IMR-90 (cell line): ENCODE data around the gene POLR3K. TPM values are rescaled to one million over a fixed set of nuclear protein-coding genes. Genes with fewer than 3 reads are reported as not detected.

ENCODE experiments used
- ATAC-seq: fragments of 200-7000 bp; cut with Tn5 transposase; 2 replicates; pipeline ENCODE4 v1.9.1; 2020; ENCODE audit warnings: low read depth, mild to moderate bottlenecking, moderate library complexity
- BruUV-seq: library from RNA; stranded (reverse); fragments of 400-500 nt; replicated peaks from 2 replicates; lab custom pipeline; 2021; lab: Mats Ljungman, UMichigan
- CTCF ChIA-PET: fragments of 300-600 bp; formaldehyde crosslinking; extraction: SDS; loops from one replicate; lab custom pipeline; 2021; ENCODE audit warnings: antibody characterized with exemption; lab: Yijun Ruan, JAX
- POLR2A ChIA-PET: fragments of 300-600 bp; sonication (Branson Sonifier 250); formaldehyde crosslinking; loops from one replicate; lab custom pipeline; 2022; ENCODE audit warnings: antibody characterized with exemption; ENCODE audit not compliant: unreplicated experiment; lab: Charles Lee
- DNase-seq: peaks from one replicate; pipeline ENCODE4 v3.0.0; 2013
- H2AFZ ChIP-seq: replicated peaks from 2 replicates; pipeline ENCODE3; 2013; ENCODE audit warnings: low read length, mild to moderate bottlenecking; ENCODE audit not compliant: poor library complexity
- H2AK5ac ChIP-seq: 2 replicates; pipeline ENCODE4 v1.6.1; 2013; ENCODE audit warnings: low read depth, low read length, inconsistent platforms
- H2AK9ac ChIP-seq: replicated peaks from 2 replicates; pipeline ENCODE3; 2013; ENCODE audit warnings: mild to moderate bottlenecking, low read depth, low read length, moderate library complexity; ENCODE audit not compliant: poor library complexity
- H2BK120ac ChIP-seq: 2 replicates; pipeline ENCODE4 v1.6.1; 2013; ENCODE audit warnings: low read depth, low read length, inconsistent platforms
- H2BK15ac ChIP-seq: 3 replicates; pipeline ENCODE4 v1.6.1; 2013; ENCODE audit warnings: low read depth, low read length, inconsistent platforms
- H2BK20ac ChIP-seq: 2 replicates; pipeline ENCODE4 v1.6.1; 2013; ENCODE audit warnings: low read depth, mild to moderate bottlenecking, inconsistent platforms, low read length, moderate library complexity
- H2BK5ac ChIP-seq: 2 replicates; pipeline ENCODE4 v1.6.1; 2013; ENCODE audit warnings: mild to moderate bottlenecking, low read depth, low read length, inconsistent platforms; ENCODE audit not compliant: poor library complexity, severe bottlenecking
- H3K14ac ChIP-seq: replicated peaks from 2 replicates; pipeline ENCODE4 v1.6.1; 2013; ENCODE audit warnings: low read depth, low read length, inconsistent platforms
- H3K18ac ChIP-seq: 2 replicates; pipeline ENCODE4 v1.6.1; 2013; ENCODE audit warnings: low read depth, low read length, control low read depth
- H3K23ac ChIP-seq: 2 replicates; pipeline ENCODE4 v1.6.1; 2013; ENCODE audit warnings: low read depth, low read length, inconsistent platforms
- H3K27ac ChIP-seq: 2 replicates; pipeline ENCODE4 v1.5.1; 2013; ENCODE audit warnings: mild to moderate bottlenecking, control low read depth, low read length; ENCODE audit not compliant: insufficient read depth
- H3K27me3 ChIP-seq: 2 replicates; pipeline ENCODE4 v1.6.1; 2013; ENCODE audit warnings: low read length; ENCODE audit not compliant: control insufficient read depth, insufficient read depth
- H3K36me3 ChIP-seq: 2 replicates; pipeline ENCODE4 v1.6.1; 2013; ENCODE audit warnings: low read length, mixed read lengths; ENCODE audit not compliant: control insufficient read depth, insufficient read depth
- H3K4ac ChIP-seq: 2 replicates; pipeline ENCODE4 v1.6.1; 2013; ENCODE audit warnings: low read depth, low read length, inconsistent platforms
- H3K4me1 ChIP-seq: 2 replicates; pipeline ENCODE4 v1.6.1; 2013; ENCODE audit warnings: low read length, mixed read lengths; ENCODE audit not compliant: control insufficient read depth, insufficient read depth
- H3K4me2 ChIP-seq: 2 replicates; pipeline ENCODE4 v1.6.1; 2013; ENCODE audit warnings: low read depth, mild to moderate bottlenecking, control low read depth, low read length, moderate library complexity
- H3K4me3 ChIP-seq: 2 replicates; pipeline ENCODE4 v1.5.1; 2013; ENCODE audit warnings: low read depth, mild to moderate bottlenecking, control low read depth, low read length, moderate library complexity; ENCODE audit not compliant: insufficient read depth
- H3K56ac ChIP-seq: 2 replicates; pipeline ENCODE4 v1.6.1; 2013; ENCODE audit warnings: low read length, inconsistent platforms; ENCODE audit not compliant: insufficient read depth; ENCODE audit errors: extremely low read depth
- H3K79me1 ChIP-seq, 2 experiments: 2 replicates each; pipeline ENCODE4 v1.6.1; 2013; ENCODE audit warnings: low read length in 2 of 2, inconsistent platforms in 1 of 2, low read depth in 1 of 2
- H3K9ac ChIP-seq: 2 replicates; pipeline ENCODE4 v1.6.1; 2013; ENCODE audit warnings: low read depth, low read length, control low read depth
- H3K9me1 ChIP-seq: 2 replicates; pipeline ENCODE4 v1.6.1; 2013; ENCODE audit warnings: low read length, inconsistent platforms; ENCODE audit not compliant: insufficient read depth
- H3K9me3 ChIP-seq: 2 replicates; pipeline ENCODE4 v1.6.1; 2013; ENCODE audit warnings: low read length; ENCODE audit not compliant: control insufficient read depth, insufficient read depth
- H4K20me1 ChIP-seq: 2 replicates; pipeline ENCODE4 v1.6.1; 2013; ENCODE audit warnings: low read length, inconsistent platforms; ENCODE audit not compliant: insufficient read depth
- H4K5ac ChIP-seq: 2 replicates; pipeline ENCODE4 v1.6.1; 2013; ENCODE audit warnings: mild to moderate bottlenecking, low read depth, low read length, control low read depth
- H4K8ac ChIP-seq, 2 experiments: 2 replicates each; pipeline ENCODE4 v1.6.1; 2013; ENCODE audit warnings: low read depth in 2 of 2, low read length in 2 of 2, control low read depth in 1 of 2, inconsistent platforms in 1 of 2
- H4K91ac ChIP-seq: 2 replicates; pipeline ENCODE4 v1.6.1; 2013; ENCODE audit warnings: low read depth, low read length, inconsistent platforms; ENCODE audit not compliant: insufficient read depth
- BHLHE40 ChIP-seq: fragments of 150-350 bp; IDR thresholded peaks from 2 replicates; pipeline ENCODE4 v1.6.1; 2016; ENCODE audit warnings: mild to moderate bottlenecking, low read depth, low read length
- CEBPB ChIP-seq: IDR thresholded peaks from 2 replicates; pipeline ENCODE4 v1.6.1; 2012; ENCODE audit warnings: low read depth, low read length, improper control_type of control experiment
- CTCF ChIP-seq: conservative IDR thresholded peaks from 2 replicates; pipeline ENCODE4 v1.5.1; 2012; ENCODE audit warnings: mild to moderate bottlenecking, low read depth, low read length, improper control_type of control experiment
- ELK1 ChIP-seq: fragments of 150-350 bp; IDR thresholded peaks from 2 replicates; pipeline ENCODE4 v1.6.1; 2016; ENCODE audit warnings: low read depth, mild to moderate bottlenecking, low read length, moderate library complexity, borderline replicate concordance
- MAFK ChIP-seq: IDR thresholded peaks from 2 replicates; pipeline ENCODE4 v1.6.1; 2012; ENCODE audit warnings: low read depth, low read length, improper control_type of control experiment
- MAZ ChIP-seq: IDR thresholded peaks from 2 replicates; pipeline ENCODE4 v1.6.1; 2012; ENCODE audit warnings: low read depth, mild to moderate bottlenecking, low read length, improper control_type of control experiment, moderate library complexity, borderline replicate concordance
- MXI1 ChIP-seq: IDR thresholded peaks from 2 replicates; pipeline ENCODE4 v1.6.1; 2012; ENCODE audit warnings: low read depth, mild to moderate bottlenecking, low read length, moderate library complexity, borderline replicate concordance
- NFE2L2 ChIP-seq: fragments of 150-350 bp; IDR thresholded peaks from 2 replicates; pipeline ENCODE4 v1.6.1; 2016; ENCODE audit warnings: low read depth, mild to moderate bottlenecking, low read length
- POLR2A ChIP-seq: IDR thresholded peaks from 2 replicates; pipeline ENCODE4 v1.6.1; 2012; ENCODE audit warnings: mild to moderate bottlenecking, low read depth, low read length
- RAD21 ChIP-seq: IDR thresholded peaks from 2 replicates; pipeline ENCODE4 v1.6.1; 2012; ENCODE audit warnings: low read length, improper control_type of control experiment
- SMC3 ChIP-seq: fragments of 150-350 bp; IDR thresholded peaks from 2 replicates; pipeline ENCODE4 v1.6.1; 2016; ENCODE audit warnings: low read depth, mild to moderate bottlenecking, antibody characterized with exemption, low read length, moderate library complexity
- USF2 ChIP-seq: fragments of 150-350 bp; IDR thresholded peaks from 2 replicates; pipeline ENCODE4 v1.6.1; 2017; ENCODE audit warnings: mild to moderate bottlenecking, antibody characterized with exemption, low read length, low read depth
- WGBS, 2 experiments: methylation state at CpG; one replicate each; pipeline versions ENCODE4 v1.1.5 to v1.1.7; 2013; ENCODE audit warnings: missing lambda C conversion rate in 2 of 2; ENCODE audit not compliant: insufficient read length in 1 of 2; ENCODE audit errors: extremely low coverage in 2 of 2; 5-methylcytosine and 5-hydroxymethylcytosine counted together
- dilution Hi-C: fragments of 300-500 bp; cut with HindIII; formaldehyde crosslinking; loops from one replicate; pipeline ENCODE4 v1.14.3; 2018; ENCODE audit warnings: low sequenced_read_pairs; ENCODE audit not compliant: unreplicated experiment
- in situ Hi-C: fragments of 300-500 bp; cut with MboI; formaldehyde crosslinking; loops from 3 replicates; pipeline ENCODE4 v1.14.3; 2019; ENCODE audit warnings: low sequenced_read_pairs, inconsistent platforms, mixed read lengths
- intact Hi-C: fragments of 100-400 bp; cut with micrococcal nuclease; formaldehyde crosslinking; loops from 2 replicates; pipeline ENCODE4 v1.10.0; 2022
- polyA plus RNA-seq, 3 experiments: library from polyadenylated mRNA; depleted of rRNA; stranded (reverse); fragments of >200 nt; gene quantifications; 2 replicates each; pipeline ENCODE4 v1.2.3, GENCODE V29; 2012; ENCODE audit warnings: low replicate concordance in 1 of 3
- total RNA-seq: library from RNA; depleted of rRNA; stranded (reverse); fragments of >200 nt; gene quantifications from 2 replicates; pipeline ENCODE4 v1.2.3, GENCODE V29; 2012

POLR3K gene
- total and polyA plus RNA-seq, 2 of the 4 experiments (the other 2 are of a cell fraction): 9.0 to 39.5 TPM

- H3K4ac ChIP-seq: no peak overlapping the region
- H3K27ac ChIP-seq: no peak overlapping the region
- H2AK9ac ChIP-seq: no peak overlapping the region
- no peak for TF ChIP-seq NFE2L2
- TF ChIP-seq MAZ: no peak
- TF ChIP-seq MXI1: no peak
- no peak for TF ChIP-seq RAD21
- no peak for TF ChIP-seq USF2
- no peak for TF ChIP-seq SMC3
- TF ChIP-seq CEBPB: no peak
- no peak for TF ChIP-seq BHLHE40
- no peak for TF ChIP-seq CTCF
- no peak for TF ChIP-seq POLR2A
- no peak for TF ChIP-seq MAFK
- TF ChIP-seq ELK1: no peak
- no peaks in the 10 kb centered on the region for H3K27me3 ChIP-seq
- intact Hi-C loops: no loop called here
- POLR2A ChIA-PET: no interaction called here
- H2BK120ac ChIP-seq: no peak overlapping the region
- ATAC-seq (no peak), DNase-seq (no peak)
- H2BK20ac ChIP-seq: no peak overlapping the region
- H4K5ac ChIP-seq: no peak overlapping the region
- H2BK5ac ChIP-seq: no peak overlapping the region
- H2AK5ac ChIP-seq: no peak overlapping the region
- H3K4me3 ChIP-seq: no peak overlapping the region
- H3K9me1 ChIP-seq: peaks cover 4% of the 10 kb centered on the region
- WGBS, 2 experiments: 74% methylated on average over 10 of the region's 21 CpGs; no CpG with 5 or more reads in 1 of the 2 experiments
- dilution Hi-C loops: no loop called here
- no peak overlapping the region for H3K56ac ChIP-seq
- no peak overlapping the region for H3K9ac ChIP-seq
- H3K4me1 ChIP-seq: peaks cover 1% of the 10 kb centered on the region; the same call in 1 of the 2 replicates
- H3K23ac ChIP-seq: no peak overlapping the region
- H3K4me2 ChIP-seq: no peak overlapping the region
- no peaks in the 10 kb centered on the region for H4K20me1 ChIP-seq
- H3K14ac ChIP-seq: no peak overlapping the region
- no peaks in the 10 kb centered on the region for H3K36me3 ChIP-seq
- H2BK15ac ChIP-seq: no peak overlapping the region
- H3K18ac ChIP-seq: no peak overlapping the region
- H3K9me3 ChIP-seq: no peaks in the 10 kb centered on the region
- in situ Hi-C loops: no loop called here
- no peak overlapping the region for H2AFZ ChIP-seq
- no peak overlapping the region for H4K8ac ChIP-seq
- no peaks in the 10 kb centered on the region for H3K79me1 ChIP-seq
- no peak overlapping the region for H4K91ac ChIP-seq
- no TSS peak for BruUV-seq
- CTCF ChIA-PET: no interaction called here
Observed at GRCh38 chr16:33877-34647, 19.3 kb downstream of the POLR3K start.
